GM19455 (cell line): ENCODE data around the gene PRKAA1.
A peak's percentile ranks its signal among the peaks of the same experiment; 100 is the strongest.

Experiments used
- ATAC-seq: cut with Tn5 transposase; IDR thresholded peaks from one replicate; pipeline ENCODE4 v1.9.1; 2021; ENCODE audit not compliant: unreplicated experiment

PRKAA1 gene

DNA sequence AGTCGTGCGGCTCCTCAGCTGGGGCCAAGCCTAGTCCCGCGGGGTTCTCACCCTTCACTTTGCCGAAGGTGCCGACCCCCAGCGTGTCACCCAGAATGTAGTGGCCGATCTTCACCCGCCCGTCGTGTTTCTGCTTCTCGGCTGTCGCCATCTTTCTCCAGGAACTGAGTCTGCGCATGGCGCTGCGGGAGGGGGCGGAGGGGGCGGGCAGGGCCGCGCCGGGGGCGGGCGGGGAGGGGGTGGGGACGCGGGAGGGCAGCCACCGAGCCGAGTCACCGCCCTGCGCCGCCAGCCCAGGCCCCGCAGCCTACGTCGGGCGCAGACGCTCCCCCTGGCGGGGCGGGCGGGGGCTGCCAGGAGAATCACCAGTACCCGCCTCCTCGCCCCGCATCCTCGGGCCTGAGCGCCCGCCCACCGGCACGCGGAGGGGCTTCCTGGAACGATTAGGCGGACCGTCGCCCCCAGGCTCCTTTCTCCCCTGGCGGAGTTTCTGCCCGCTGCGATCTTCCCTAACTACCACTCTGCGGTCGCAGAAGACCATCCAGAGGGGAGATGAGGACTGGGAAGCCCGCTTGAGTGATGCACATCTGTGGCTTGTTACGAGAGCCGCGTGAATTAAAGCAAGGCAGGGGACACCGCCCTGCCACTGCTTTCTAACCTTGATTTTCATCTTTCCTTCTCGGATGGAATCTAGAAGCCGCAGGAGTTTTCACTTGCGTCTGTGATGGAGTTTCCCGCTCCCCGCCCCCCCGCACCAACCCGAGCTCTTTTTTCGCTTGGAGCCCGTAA lies at the start of gene PRKAA1:
TSS of gene PRKAA1 (minus strand) at position 363 of the 789 bp plus-strand sequence. CDS start at position 178, 185 bp downstream.
- ATAC-seq: peak; percentile 97

DNA sequence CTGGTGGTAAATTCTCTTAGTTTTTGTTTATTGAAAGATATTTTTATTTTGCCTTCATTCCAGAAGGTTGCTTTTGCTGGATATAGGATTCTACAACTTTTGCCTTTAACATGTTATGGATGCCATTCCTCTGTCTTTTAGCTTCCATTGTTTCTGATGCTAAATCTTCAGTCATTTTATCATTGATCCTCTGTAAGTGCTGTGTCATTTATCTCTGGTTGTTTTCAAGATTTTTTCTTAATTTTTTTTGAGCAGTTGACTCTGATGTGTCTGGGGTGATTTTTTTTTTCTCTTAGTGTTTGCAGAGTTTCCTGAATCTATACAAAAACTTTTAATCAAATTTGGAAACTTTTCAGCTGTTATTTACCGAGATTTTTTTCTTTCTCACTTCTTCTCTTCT lies 49.4 kb upstream of the PRKAA1 start:
- no peak for ATAC-seq

DNA sequence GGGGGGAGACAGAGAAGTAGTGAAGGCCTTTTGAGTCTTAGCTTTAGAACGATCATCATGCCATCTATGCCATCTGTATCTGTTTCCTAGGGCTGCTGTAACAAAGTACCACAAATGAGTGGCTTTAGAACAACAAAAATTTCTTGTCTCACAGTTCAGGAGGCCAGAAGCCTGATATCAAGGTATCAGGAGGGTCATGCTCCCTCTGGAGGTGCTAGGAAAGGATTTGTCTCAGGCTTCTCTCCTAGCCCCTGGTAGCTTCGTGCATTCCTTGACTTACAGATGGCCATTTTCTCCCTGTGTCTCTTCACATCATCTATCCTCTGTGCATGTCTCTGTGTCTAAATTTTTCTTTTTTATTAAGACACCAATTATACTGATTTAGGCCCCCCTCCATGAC lies 48.2 kb upstream of the PRKAA1 start:
- ATAC-seq: no peak

DNA sequence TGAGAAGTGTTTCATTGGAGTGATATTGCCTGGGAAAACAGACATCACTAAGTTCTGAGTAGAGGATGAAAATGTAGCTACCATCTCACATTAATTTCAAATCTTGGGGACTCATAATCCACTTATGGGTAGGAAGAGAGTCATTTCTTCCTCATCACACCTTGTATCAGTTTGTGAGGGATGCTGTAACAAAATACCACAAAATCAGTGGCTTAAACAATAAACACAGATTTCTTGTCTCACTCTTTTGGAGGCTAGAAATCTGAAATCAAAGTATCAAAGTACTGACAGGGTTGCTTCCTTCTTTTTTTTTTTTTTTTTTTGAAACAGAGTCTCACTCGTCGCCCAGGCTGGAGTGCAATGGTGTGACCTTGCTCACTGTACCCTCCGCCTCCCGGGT lies 46.4 kb upstream of the PRKAA1 start:
- ATAC-seq: no peak

DNA sequence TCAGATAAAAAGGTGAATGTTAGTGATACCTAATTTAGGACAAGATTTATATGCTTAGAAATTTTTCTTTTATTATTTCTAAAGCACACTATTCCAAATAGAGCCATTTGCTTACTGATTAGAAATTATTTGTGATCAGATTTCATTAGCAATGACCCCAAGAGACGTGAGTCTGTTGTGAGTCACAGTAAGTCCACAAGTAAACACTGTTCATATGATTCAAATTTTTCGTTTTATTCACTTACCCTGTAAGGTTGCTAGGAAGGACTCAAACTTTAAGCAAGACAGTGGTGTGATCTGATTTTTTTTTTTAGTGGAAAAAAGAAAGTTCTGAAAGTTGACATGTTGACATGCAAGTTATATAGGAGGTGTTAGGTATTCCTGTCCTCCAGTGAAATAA lies 44.2 kb upstream of the PRKAA1 start:
- ATAC-seq: no peak

DNA sequence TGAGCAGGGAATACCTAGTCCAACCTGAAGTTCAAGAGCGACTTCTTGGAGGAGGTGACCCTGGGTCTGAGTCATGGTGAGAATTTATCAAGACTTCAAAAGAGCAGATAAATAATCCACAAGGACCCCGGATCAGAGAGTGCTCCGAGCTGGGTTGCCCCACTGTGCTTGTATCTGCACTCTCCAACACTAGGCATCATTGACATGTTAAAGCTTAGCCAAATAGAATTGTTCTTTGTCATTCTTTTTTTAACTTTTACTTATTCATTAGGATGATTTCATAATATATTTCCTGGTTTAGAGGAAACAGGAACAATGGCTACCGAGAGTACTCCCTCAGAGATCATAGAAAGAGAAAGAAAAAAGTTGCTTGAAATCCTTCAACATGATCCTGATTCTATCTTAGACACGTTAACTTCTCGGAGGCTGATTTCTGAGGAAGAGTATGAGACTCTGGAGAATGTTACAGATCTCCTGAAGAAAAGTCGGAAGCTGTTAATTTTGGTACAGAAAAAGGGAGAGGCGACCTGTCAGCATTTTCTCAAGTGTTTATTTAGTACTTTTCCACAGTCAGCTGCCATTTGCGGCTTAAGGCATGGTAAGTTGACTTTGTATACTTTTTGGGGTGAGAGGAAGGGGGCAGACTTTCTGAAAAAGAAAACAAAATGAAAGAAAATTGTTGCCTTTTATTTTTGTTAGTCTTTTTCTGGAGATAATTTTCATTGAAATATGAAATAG lies 43.1 kb upstream of the PRKAA1 start, which contains the start of gene CARD6:
TSS of gene CARD6 (plus strand) at position 300 of the 738 bp plus-strand sequence. CDS start at position 316, 16 bp downstream.
- ATAC-seq: peak; percentile 50

DNA sequence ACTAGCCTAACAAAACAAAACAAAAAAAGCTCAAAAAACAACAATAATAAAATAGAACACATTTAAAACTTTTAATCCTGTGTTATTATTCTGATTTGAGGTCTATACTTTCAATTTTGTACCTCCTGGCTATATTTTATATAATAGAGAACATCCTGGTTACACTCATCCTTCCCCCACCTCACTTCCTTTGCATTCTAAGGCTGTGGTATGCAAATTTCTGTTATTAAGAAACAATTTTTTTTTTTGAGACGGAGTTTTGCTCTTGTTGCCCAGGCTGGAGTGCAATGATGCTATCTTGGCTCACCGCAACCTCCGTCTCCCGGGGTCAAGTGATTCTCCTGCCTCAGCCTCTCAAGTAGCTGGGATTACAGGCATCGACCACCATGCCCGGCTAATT lies 39.9 kb upstream of the PRKAA1 start:
- ATAC-seq: no peak

DNA sequence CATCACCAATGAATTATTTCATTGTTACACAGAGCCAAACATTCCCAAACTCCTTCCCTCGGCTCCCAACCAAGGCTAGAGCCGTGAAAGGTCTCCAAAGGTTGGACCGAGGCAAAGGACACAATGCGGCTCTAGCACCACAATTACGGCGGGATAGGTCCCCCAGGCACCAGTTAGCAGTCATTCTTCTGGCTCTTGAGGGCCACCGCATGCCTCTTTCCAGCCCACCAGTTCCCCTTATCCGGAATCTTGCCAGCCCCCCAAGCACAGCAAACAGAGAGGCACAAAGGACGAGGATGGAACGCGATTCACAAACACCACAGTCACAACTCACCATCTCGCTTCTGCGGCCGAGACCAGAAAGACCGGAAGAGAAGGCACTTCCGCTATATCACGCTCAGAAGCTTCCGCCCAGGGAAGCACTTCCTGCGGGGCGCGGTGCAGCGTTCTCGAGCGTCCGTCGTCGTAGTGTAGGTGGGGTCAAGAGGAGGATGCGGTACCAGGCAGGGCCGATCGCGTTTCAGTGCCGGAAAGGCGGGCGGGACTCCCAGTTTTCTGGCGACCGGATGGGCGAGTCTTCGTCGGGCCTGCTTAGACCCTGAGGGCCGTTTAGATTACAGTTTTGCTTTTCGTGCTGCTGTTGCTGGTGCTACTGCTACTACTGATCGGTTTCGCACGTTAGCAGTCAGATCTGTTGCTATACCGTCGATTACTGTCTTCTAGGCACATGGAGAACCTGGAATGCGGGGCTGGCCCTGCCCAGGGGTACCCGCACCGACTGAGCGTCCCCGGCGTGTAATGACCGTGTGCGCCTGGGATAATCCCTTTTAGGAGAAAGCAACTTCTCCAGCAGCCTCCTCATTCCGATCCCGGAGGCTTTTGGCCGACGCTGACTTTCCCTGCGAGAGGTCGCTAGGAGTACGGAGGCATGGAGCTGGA lies 36.9 kb upstream of the PRKAA1 start, which contains the start of gene RPL37:
TSS of gene RPL37 (minus strand) at position 374 of the 939 bp plus-strand sequence. CDS start at position 337, 37 bp downstream.
- ATAC-seq: peak; percentile 97

DNA sequence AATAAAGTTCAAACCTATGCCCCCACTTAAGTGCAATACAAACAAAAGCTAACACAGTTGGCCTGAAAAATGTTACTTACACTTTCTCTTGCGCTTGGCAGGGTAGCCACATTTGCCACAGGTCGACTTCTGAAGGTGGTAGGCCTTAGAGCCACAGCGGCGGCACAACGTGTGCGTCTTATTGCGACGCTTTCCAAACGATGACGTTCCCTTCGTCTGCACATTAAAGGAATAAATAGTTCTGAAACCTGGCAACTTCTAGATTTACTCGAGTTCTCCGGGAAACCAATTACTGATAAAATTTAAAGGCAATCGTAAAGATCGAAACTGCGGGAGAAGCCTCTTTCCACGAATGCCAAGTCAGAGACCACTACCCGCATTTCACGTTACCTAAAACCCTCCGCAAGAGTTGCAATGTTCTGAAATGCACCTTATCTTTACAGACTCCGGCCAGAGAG lies 36.2 kb upstream of the PRKAA1 start:
- ATAC-seq: peak; percentile 0

DNA sequence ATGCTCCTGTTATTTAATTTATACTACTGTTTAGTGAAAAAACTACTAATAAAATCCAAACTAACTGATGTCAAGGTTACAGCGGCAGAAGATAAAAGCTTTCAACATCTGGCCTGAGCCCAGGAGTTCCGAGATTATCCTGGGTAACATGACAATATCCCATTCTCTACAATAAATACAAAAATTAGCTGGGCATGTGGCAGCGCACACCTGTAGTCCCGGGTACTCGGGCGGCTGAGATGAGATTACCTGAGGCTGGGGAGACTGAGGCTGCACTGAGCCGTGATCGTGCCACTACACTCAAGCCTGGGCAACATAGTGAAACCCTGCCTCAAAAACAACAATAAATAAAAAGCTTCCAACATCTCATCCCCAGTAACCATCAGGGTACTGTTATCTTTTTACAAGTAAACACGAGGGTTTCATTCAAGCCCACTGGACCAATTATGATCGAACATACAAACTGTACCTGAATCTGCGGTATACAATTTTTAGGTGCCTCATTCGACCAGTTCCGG lies 35.6 kb upstream of the PRKAA1 start:
- no peak for ATAC-seq

DNA sequence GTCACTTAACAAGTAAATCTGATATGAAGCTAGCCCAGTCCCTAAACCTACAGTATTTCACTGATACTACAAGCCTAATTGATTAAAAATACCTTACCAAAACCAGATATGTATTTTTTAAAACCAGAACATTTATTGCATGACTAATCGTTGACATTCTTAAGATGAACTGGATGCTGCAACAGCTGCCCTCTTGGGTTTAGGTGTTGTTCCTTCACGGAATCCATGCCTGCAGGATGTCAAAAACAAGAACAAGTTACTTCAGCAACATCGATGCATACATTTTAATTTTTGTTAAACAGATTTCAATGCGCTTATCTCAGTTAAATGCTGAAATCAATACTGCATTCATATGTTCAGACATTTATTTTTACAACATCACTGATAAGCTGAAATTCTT lies 34.2 kb upstream of the PRKAA1 start:
- no peak for ATAC-seq

DNA sequence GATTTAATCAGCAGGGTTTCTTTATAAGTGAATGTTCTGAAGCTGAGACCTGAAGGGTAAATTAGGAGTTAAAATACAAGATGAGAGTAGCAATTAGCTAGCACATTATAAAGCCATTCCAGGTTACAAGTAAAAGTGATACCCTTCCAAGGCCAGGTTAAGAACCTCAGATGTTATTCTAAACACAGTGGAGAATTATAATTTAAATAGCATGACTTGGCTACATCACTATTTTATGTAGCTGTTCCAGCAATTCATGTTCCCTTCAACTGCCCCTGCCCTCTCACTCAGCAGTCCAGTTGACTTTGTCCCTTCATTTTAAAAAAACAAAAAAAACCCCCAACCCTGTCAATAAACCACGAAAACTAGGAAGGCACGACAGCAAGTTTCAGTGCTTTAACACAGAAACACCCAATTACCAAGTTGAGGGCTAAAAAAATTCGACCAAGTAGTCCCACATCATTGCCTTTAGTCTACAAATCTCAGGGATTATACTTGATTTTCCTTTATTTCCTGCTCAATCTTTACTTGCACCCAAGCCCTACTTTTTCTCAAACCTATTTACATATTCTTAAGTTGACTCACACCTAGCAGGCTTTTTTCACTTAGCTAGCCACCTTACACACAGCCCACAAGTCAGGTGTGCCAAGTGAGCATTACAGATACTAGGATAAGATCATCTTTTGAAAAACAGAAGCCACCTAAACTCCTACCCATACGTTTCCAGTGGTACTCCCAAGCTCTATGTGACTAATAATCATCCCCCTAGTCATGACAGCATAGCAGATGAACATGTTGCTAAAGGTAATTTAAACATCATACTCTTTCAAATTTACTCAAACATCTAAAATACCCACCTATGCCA lies 33.4 kb upstream of the PRKAA1 start:
- ATAC-seq: no peak

DNA sequence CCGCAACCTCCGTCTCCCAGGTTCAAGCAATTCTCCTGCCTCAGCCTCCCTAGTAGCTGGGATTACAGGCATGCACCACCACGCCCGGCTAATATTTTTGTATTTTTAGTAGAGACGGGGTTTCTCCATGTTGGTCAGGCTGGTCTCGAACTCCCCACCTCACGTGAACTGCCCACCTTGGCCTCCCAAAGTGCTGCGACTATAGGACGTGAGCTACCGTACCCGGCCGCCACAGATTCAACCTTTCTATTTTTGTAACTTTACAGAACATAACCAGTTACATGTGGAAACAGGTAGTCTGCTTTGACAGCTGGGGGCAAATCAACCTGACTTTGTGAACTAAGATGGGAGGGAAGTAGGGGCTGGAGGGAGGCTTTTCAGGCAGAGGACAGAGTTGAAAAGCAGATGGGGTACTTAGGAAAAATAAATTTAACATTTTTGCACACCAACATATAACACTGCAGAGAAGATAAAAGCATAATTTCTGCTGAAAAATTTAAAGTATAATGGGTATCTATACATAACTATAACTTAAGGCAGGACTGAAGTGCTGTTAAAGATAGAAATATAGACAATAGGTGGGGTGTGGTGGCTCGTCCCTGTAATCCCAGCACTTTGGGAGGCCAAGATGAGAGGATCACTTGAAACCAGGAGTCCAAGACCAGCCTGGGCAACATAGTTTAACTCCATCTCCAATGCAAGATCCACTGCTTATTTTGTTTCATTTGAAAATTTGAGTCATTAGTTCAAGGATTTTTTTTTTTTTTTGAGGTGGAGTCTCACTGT lies 31.8 kb upstream of the PRKAA1 start:
- ATAC-seq: no peak

DNA sequence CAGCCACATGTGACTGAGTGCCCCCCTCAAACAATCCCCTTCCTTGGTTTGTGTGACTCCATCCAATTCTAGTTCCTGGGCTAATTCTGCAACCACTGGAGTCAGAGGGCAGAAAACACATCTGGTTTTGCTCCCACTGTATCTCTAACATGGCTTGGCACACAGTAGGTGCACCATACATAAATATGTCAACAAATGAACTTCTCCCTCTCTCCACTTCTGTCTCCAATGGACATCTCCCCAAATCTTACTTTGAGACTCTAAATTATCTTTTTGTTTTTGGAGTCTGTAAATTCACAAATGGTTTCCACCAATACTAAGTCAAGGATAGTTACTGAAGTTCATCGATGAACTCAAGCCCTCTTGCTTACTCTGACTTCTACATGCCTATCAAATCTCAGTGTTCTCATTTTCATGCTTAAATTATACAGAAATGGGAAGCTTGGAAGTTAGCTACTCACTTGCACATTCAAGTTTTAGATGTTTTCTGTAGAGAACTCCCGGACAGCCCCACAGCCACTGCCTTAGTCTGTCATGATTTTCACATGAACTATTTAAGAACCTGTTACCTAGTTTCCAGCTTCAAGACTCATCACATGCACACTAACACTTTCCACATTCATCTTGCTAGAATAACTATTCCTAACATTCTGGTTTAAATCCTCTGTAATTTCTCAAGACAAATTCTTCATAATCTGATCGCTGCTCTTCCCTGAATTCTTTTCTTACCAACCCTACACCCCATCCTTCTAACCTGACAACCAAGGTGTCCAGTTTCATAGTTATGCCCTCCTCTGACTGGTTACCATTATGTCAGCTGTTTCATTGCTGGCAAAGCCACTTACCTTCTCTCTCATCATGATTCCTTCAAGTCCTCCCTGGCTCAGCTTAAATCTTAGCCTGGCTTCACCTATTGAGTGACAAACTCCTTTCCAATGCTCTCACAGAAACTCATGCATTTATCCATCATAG lies 30.8 kb upstream of the PRKAA1 start:
- no peak for ATAC-seq

DNA sequence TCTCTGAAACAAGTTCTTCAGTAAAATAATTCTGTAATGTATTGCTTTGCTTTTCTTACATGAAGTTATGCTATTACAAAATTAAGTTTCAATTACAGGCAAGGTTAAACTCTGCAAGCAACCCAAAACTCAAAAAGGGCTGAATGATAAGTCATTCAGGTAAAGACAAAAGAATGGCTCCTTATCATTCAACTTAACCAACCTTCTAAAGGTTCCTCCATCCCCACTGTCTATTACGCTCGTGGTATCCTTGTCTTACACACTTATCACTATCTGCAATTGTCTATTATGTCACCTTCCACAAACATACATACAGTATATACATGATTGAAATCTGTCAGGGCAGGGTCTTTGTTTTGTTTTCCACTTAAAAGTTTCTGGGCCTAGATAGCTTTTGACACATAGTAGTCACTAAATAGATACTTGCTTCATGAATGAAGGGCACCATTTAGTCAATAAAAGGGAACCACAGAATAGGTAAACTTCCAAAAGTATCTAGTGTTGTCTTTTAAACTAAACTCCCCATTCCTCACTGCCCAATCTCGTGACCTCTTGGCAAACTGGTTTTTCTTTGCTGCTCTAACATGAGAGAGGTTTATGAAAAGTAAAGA lies 30.0 kb upstream of the PRKAA1 start:
- no peak for ATAC-seq

DNA sequence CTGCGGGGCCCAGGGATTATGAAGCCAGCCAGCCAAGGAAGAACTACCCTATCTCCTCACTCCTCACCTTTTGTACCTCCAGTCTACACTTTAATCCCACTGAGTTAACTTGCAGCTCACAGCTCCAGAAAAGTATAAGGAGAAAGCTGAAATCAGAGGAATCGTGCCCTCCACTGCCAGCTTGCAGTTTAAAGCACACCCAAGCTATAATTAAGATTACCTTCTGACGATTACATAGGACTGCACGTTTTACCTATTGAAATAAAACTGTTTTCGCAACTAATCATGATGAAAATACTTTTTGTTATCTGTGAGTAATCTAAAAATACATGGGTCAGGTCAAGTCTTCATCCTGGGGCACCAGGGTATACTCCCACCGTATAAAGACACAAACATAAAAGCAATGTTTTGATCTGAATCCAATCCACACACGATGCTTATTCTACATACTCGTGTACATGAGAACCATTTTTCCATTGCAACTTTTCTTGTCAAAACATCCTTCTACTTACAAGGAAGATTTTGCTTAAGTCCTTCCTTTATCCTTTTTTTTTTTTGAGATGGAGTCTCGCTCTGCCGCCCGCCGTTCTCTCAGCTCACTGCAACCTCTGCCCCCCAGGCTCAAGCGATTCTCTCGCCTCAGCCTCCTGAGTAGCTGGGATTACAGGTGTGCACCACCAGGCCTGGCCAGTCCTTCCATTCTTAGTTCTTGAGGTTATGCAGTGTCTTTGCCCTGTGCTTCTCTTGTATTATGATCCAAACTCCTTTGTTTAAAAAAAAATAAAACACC lies 29.2 kb upstream of the PRKAA1 start:
- ATAC-seq: no peak
